GM21423 (cell line): ENCODE results near the gene CARS2.
A peak's percentile ranks its signal among the peaks of the same experiment; 100 is the strongest.

Source experiments
- ATAC-seq: cut with Tn5 transposase; IDR thresholded peaks from one replicate; pipeline ENCODE4 v1.9.1; 2021; ENCODE audit warnings: mild to moderate bottlenecking, moderate library complexity; ENCODE audit not compliant: unreplicated experiment

The CARS2 gene

GRCh38 chr13:110653271-110653670 is 52.6 kb downstream of the CARS2 start:
- no peak for ATAC-seq

- ATAC-seq = no peak
These were observed 53.2 kb downstream of the CARS2 start for GRCh38 chr13:110652764-110653163.

- no peak for ATAC-seq
These were observed 53.6 kb downstream of the CARS2 start for GRCh38 chr13:110652231-110652730.

GRCh38 chr13:110651726-110652230 is 54.1 kb downstream of the CARS2 start:
- ATAC-seq = no peak

- ATAC-seq = no peak
These were observed 54.6 kb downstream of the CARS2 start for GRCh38 chr13:110651271-110651670.

- ATAC-seq = no peak
These were observed 55.5 kb downstream of the CARS2 start for GRCh38 chr13:110650436-110650835.

- ATAC-seq = no peak
These were observed 56.4 kb downstream of the CARS2 start for GRCh38 chr13:110649551-110649950.

- no peak for ATAC-seq
These were observed 57.0 kb downstream of the CARS2 start for GRCh38 chr13:110648848-110649421.

GRCh38 chr13:110648146-110648819 is 57.6 kb downstream of the CARS2 start:
- ATAC-seq = no peak

GRCh38 chr13:110647365-110647737 is 58.6 kb downstream of the CARS2 start:
- ATAC-seq = no peak

- no peak for ATAC-seq
These were observed 59.2 kb downstream of the CARS2 start for GRCh38 chr13:110646442-110647364.

- no peak for ATAC-seq
These were observed 60.2 kb downstream of the CARS2 start for GRCh38 chr13:110645750-110646149.

- peak; percentile 86 for ATAC-seq
These were observed 60.9 kb downstream of the CARS2 start for GRCh38 chr13:110644892-110645521.

GRCh38 chr13:110643768-110644421 is 62.0 kb downstream of the CARS2 start:
- ATAC-seq = no peak

- no peak for ATAC-seq
These were observed 62.6 kb downstream of the CARS2 start for GRCh38 chr13:110643324-110643723.

- no peak for ATAC-seq
These were observed 63.5 kb downstream of the CARS2 start for GRCh38 chr13:110642291-110642981.

- no peak for ATAC-seq
These were observed 64.6 kb downstream of the CARS2 start for GRCh38 chr13:110641055-110642015.

- no peak for ATAC-seq
These were observed 65.3 kb downstream of the CARS2 start for GRCh38 chr13:110640591-110641029.

- no peak for ATAC-seq
These were observed 66.0 kb downstream of the CARS2 start for GRCh38 chr13:110639935-110640334.
